ENCODE data around the gene LMNTD2. TPM values are rescaled to one million over a fixed set of nuclear protein-coding genes. Genes with fewer than 3 reads are reported as not detected.

LMNTD2 gene
- polyA plus RNA-seq, 2 of the 4 experiments (the other 2 are of a cell fraction) = 2.2 to 3.5 TPM

GRCh38 chr11:577611-577894 is 17.0 kb upstream of the LMNTD2 start:
- TF ChIP-seq CHD2 (IDR thresholded peaks at IDR 0.05; ENCODE audit: low read length, partially characterized antibody) (no peak), GATA3 (IDR thresholded peaks at IDR 0.05; ENCODE audit: borderline replicate concordance) (no peak), HEYL (CRISPR knock-in tag; IDR thresholded peaks at IDR 0.05) (no peak), HMGXB4 (CRISPR knock-in tag; IDR thresholded peaks at IDR 0.05; ENCODE audit: borderline replicate concordance) (no peak), RFX5 (IDR thresholded peaks at IDR 0.05) (no peak), MAFK (IDR thresholded peaks at IDR 0.05; ENCODE audit: partially characterized antibody) (no peak), HOXB5 (CRISPR knock-in tag; IDR thresholded peaks at IDR 0.05) (no peak), NR3C1 (IDR thresholded peaks at IDR 0.05) (no peak), PBX3 (IDR thresholded peaks at IDR 0.05) (no peak), RAD21 (conservative IDR thresholded peaks at IDR 0.05 in 1 of 2, IDR thresholded peaks at IDR 0.05 in 1 of 2) (no peak)

GRCh38 chr11:576811-577610 is 16.5 kb upstream of the LMNTD2 start:
- H3K27ac ChIP-seq = peak overlapping the region; percentile 97 to 98
- ChIA-PET CTCF (interaction anchor here (0.9 kb wide), 1 partner anchor 22 kb away, joined by 3 read pairs; no protein-coding TSS in a partner anchor), POLR2A (no interaction called here)
- FAIRE-seq = no peak
- 9% methylated on average over 21 of the region's 48 CpGs for WGBS (ENCODE audit: missing lambda C conversion rate)
- H3K4me3 ChIP-seq = peak overlapping the region; percentile 91
- no peaks in the 10 kb centered on the region for H3K9me3 ChIP-seq
- peaks cover 26% of the 10 kb centered on the region for H3K4me1 ChIP-seq
- no peak for DNase-seq (ENCODE audit: low read depth in 1 of 2, low spot score in 1 of 2)
- no peak for ATAC-seq
- peak overlapping the region; percentile 88 for H3K4me2 ChIP-seq
- TF ChIP-seq BCL3 (IDR thresholded peaks at IDR 0.05) (no peak), RFX5 (IDR thresholded peaks at IDR 0.05) (no peak), TFCP2L1 (CRISPR knock-in tag; IDR thresholded peaks at IDR 0.05) (no peak), CHD2 (IDR thresholded peaks at IDR 0.05; ENCODE audit: low read length, partially characterized antibody) (no peak), BHLHE40 (IDR thresholded peaks at IDR 0.05; ENCODE audit: low read depth, low read length) (no peak), NFE2L2 (conservative IDR thresholded peaks at IDR 0.05; ENCODE audit: low read length) (no peak), NPAS2 (CRISPR knock-in tag; IDR thresholded peaks at IDR 0.05; ENCODE audit: borderline replicate concordance) (no peak), PBX3 (IDR thresholded peaks at IDR 0.05) (no peak), KDM5A (IDR thresholded peaks at IDR 0.05) (no peak), HOXB5 (CRISPR knock-in tag; IDR thresholded peaks at IDR 0.05) (no peak), MAX (IDR thresholded peaks at IDR 0.05) (no peak), RNF2 (IDR thresholded peaks at IDR 0.05; ENCODE audit: borderline replicate concordance, low read depth) (no peak)

More at GRCh38 chr11:577611-577894, 17.0 kb upstream of the LMNTD2 start:
- ATAC-seq (no peak), DNase-seq (ENCODE audit: low read depth in 1 of 2, low spot score in 1 of 2) (no peak), FAIRE-seq (no peak)
- Histone ChIP-seq H3K4me1 (peaks cover 26% of the 10 kb centered on the region), H3K27ac (peak overlapping the region; percentile 97 to 98; a peak in 4 of 6 replicates), H3K9me3 (no peaks in the 10 kb centered on the region), H3K4me3 (peak overlapping the region; percentile 91), H3K4me2 (peak overlapping the region; percentile 88)
- CTCF ChIA-PET = interaction anchor here (0.9 kb wide), 1 partner anchor 22 kb away, joined by 3 read pairs; no protein-coding TSS in a partner anchor
- WGBS (ENCODE audit: missing lambda C conversion rate) = 39% methylated on average over 6 of the region's 6 CpGs
- POLR2A ChIA-PET = no interaction called here
